ENCODE data around the gene PRPF19. TPM values are rescaled to one million over a fixed set of nuclear protein-coding genes. Genes with fewer than 3 reads are reported as not detected.

Gene PRPF19
- total RNA-seq, 2 experiments from 2014 or later = 120 to 153 TPM

- Histone ChIP-seq H3K9me3 (ENCODE audit: low read length) (no peaks in the 10 kb centered on the region), H4K20me1 (ENCODE audit: insufficient read depth, low read length) (no peaks in the 10 kb centered on the region), H3K79me2 (ENCODE audit: insufficient read depth, low read depth, low read length) (no peaks in the 10 kb centered on the region), H3K4me1 (ENCODE audit: insufficient read depth, low read length, poor library complexity, severe bottlenecking) (no peaks in the 10 kb centered on the region), H2AFZ (ENCODE audit: low read length) (no peak overlapping the region), H3K9me2 (ENCODE audit: insufficient read depth, low read length) (no peaks in the 10 kb centered on the region), H3K4me2 (ENCODE audit: low read length) (no peak overlapping the region), H3K36me3 (ENCODE audit: insufficient read depth, low read length) (peaks cover 67% of the 10 kb centered on the region), H3K4me3 (ENCODE audit: low read depth, low read length, poor library complexity, severe bottlenecking) (no peak overlapping the region), H3K27ac (ENCODE audit: low read depth, low read length, poor library complexity, severe bottlenecking) (no peak overlapping the region)
- no TSS peak for BruUV-seq (replicated peaks)
- intact Hi-C loops (cut with micrococcal nuclease; ENCODE audit: unreplicated experiment) = loop anchor here (10.0 kb wide), 1 partner anchor 65 kb away; the partner anchor contains the start of gene SLC15A3
- CTCF ChIA-PET (ENCODE audit: unreplicated experiment) = interaction anchor here (0.9 kb wide), 1 partner anchor 26 kb away, joined by 3 read pairs; no protein-coding TSS in a partner anchor
- POLR2A ChIA-PET = no interaction called here
- no peak for TF ChIP-seq EZH2phosphoT487 (IDR thresholded peaks at IDR 0.05; ENCODE audit: borderline replicate concordance, low read depth, low read length)
- no peak for TF ChIP-seq CTCF (conservative IDR thresholded peaks at IDR 0.05; ENCODE audit: low read length)
- no peak for DNase-seq (ENCODE audit: low spot score)
Observed at GRCh38 chr11:60889869-60890311, 16.5 kb downstream of the PRPF19 start.

GRCh38 chr11:60887556-60887955, 18.8 kb downstream of the PRPF19 start:
- H3K36me3 ChIP-seq (ENCODE audit: insufficient read depth, low read length) = peaks cover 44% of the 10 kb centered on the region
- no peak overlapping the region for H3K4me3 ChIP-seq (ENCODE audit: low read depth, low read length, poor library complexity, severe bottlenecking)
- intact Hi-C loops (cut with micrococcal nuclease; ENCODE audit: unreplicated experiment) = loop anchor here (1.0 kb wide), 2 partner anchors 56 to 112 kb away; no protein-coding TSS in a partner anchor
- CTCF ChIA-PET (ENCODE audit: unreplicated experiment) = interaction anchor here (0.8 to 1.4 kb wide), 5 partner anchors 12 to 60 kb away, joined by 3 to 26 read pairs (median 6); partner anchors contain the start of gene TMEM109
- POLR2A ChIA-PET = interaction anchor here (1.2 to 1.5 kb wide), 3 partner anchors 9 to 55 kb away, joined by 3 to 7 read pairs (median 4); no protein-coding TSS in a partner anchor
- H3K27ac ChIP-seq (ENCODE audit: low read depth, low read length, poor library complexity, severe bottlenecking) = no peak overlapping the region
- no peaks in the 10 kb centered on the region for H3K79me2 ChIP-seq (ENCODE audit: insufficient read depth, low read depth, low read length)
- no peaks in the 10 kb centered on the region for H3K4me1 ChIP-seq (ENCODE audit: insufficient read depth, low read length, poor library complexity, severe bottlenecking)
- no TSS peak for BruUV-seq (replicated peaks)
- TF ChIP-seq EZH2phosphoT487 (IDR thresholded peaks at IDR 0.05; ENCODE audit: borderline replicate concordance, low read depth, low read length) (no peak), CTCF (conservative IDR thresholded peaks at IDR 0.05; ENCODE audit: low read length) (peak; percentile 79)
- no peaks in the 10 kb centered on the region for H4K20me1 ChIP-seq (ENCODE audit: insufficient read depth, low read length)
- no peak overlapping the region for H2AFZ ChIP-seq (ENCODE audit: low read length)
- no peaks in the 10 kb centered on the region for H3K9me3 ChIP-seq (ENCODE audit: low read length)
- H3K4me2 ChIP-seq (ENCODE audit: low read length) = no peak overlapping the region
- H3K9me2 ChIP-seq (ENCODE audit: insufficient read depth, low read length) = no peaks in the 10 kb centered on the region
- DNase-seq (ENCODE audit: low spot score) = peak; percentile 57

GRCh38 chr11:60880643-60881282, 25.6 kb downstream of the PRPF19 start:
- BruUV-seq (replicated peaks) = no TSS peak
- Histone ChIP-seq H4K20me1 (ENCODE audit: insufficient read depth, low read length) (no peaks in the 10 kb centered on the region), H3K9me2 (ENCODE audit: insufficient read depth, low read length) (no peaks in the 10 kb centered on the region), H3K27ac (ENCODE audit: low read depth, low read length, poor library complexity, severe bottlenecking) (no peak overlapping the region), H3K4me3 (ENCODE audit: low read depth, low read length, poor library complexity, severe bottlenecking) (no peak overlapping the region), H3K36me3 (ENCODE audit: insufficient read depth, low read length) (peaks cover 34% of the 10 kb centered on the region), H2AFZ (ENCODE audit: low read length) (no peak overlapping the region), H3K9me3 (ENCODE audit: low read length) (no peaks in the 10 kb centered on the region), H3K79me2 (ENCODE audit: insufficient read depth, low read depth, low read length) (no peaks in the 10 kb centered on the region), H3K4me1 (ENCODE audit: insufficient read depth, low read length, poor library complexity, severe bottlenecking) (no peaks in the 10 kb centered on the region), H3K4me2 (ENCODE audit: low read length) (no peak overlapping the region)
- TF ChIP-seq CTCF (conservative IDR thresholded peaks at IDR 0.05; ENCODE audit: low read length) = no peak
- no peak for TF ChIP-seq EZH2phosphoT487 (IDR thresholded peaks at IDR 0.05; ENCODE audit: borderline replicate concordance, low read depth, low read length)
- POLR2A ChIA-PET = interaction anchor here (0.8 kb wide), 1 partner anchor 10 kb away, joined by 3 read pairs; no protein-coding TSS in a partner anchor
- CTCF ChIA-PET (ENCODE audit: unreplicated experiment) = no interaction called here
- DNase-seq (ENCODE audit: low spot score) = no peak
- intact Hi-C loops (cut with micrococcal nuclease; ENCODE audit: unreplicated experiment) = no loop called here

Measured in OCI-LY7 (cell line).